ENCODE data around the gene NMNAT2. TPM values are rescaled to one million over a fixed set of nuclear protein-coding genes. Genes with fewer than 3 reads are reported as not detected.

Gene NMNAT2
- total and polyA plus RNA-seq, 9 donors = 0.49 to 2.5 (median 0.98) TPM

DNA sequence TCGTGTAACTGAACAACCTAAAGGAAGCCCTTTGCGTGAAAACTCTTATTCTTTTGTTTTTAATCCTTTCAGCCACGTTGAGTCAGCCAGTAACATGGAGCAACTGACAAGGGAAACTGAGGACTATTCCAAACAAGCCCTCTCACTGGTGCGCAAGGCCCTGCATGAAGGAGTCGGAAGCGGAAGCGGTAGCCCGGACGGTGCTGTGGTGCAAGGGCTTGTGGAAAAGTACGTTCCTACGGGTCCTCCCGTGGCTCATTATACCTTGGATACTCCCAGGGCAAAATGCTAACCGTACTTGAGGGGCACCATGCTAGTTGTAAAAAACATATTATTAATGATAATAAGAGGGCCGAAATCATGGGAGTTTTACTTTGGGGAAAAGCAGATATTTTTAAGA, 182.7 kb downstream of the NMNAT2 start:
- DNase-seq = no peak

DNA sequence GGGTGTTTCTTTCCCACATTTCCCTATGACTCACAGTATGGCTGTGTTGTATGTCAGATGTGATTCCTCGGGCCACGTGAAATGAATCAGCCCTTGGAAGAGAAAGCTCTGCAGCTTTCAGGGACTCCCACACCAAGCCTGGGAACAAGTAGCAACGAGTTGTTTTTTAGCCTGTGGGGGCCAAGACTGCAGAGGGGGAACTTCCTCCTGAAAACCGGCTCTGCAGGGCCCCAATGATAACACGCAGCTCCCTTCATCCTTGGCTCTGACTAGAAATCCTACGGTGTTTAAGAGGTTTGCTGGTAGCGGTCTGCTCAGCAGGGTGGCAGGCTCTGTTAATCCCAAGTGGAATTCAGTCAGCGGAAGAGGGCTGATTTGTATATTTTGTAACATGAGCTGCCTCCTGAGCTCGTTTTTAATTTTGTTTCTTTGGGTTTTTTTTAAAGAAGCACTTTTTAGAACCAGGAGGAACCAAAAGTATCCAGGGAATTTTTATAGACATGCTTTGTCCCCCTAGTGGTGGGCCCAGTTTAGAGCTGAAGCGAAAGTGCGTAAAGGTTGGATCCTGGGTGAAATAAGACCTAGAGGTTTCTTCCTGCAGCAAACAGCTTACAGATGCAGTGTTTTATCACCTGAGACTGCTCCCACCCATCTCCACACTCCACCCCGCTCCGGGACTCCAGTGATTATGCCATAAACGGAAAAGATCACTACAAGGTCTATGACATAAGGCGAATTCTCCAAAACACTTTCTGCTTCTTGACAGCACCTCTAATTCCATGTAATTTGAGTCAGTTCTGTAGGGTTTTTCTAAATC, 183.3 kb downstream of the NMNAT2 start:
- no peaks in the 10 kb centered on the region for H3K9me3 ChIP-seq (replicated peaks; ENCODE audit: control insufficient read depth, low read depth, low read length)
- 0% methylated on average over 3 of the region's 15 CpGs for WGBS (ENCODE audit: insufficient coverage)
- peak overlapping the region; percentile 25 for H3K4me3 ChIP-seq (ENCODE audit: low read length)
- DNase-seq = peak; percentile 98
- no peaks in the 10 kb centered on the region for H3K27me3 ChIP-seq (ENCODE audit: control insufficient read depth, insufficient read depth, low read length)
- peaks cover 24% of the 10 kb centered on the region for H3K4me1 ChIP-seq (ENCODE audit: control insufficient read depth, insufficient read depth, low read length)
- H3K27ac ChIP-seq (ENCODE audit: low read length) = peak overlapping the region; percentile 96
- H3K36me3 ChIP-seq (ENCODE audit: control insufficient read depth, insufficient read depth, low read length) = no peaks in the 10 kb centered on the region

More for the DNA sequence above, 182.7 kb downstream of the NMNAT2 start:
- 74% methylated on average over 6 of the region's 14 CpGs for WGBS (ENCODE audit: insufficient coverage)
- H3K27me3 ChIP-seq (ENCODE audit: control insufficient read depth, insufficient read depth, low read length) = no peaks in the 10 kb centered on the region
- peak overlapping the region; percentile 96 for H3K27ac ChIP-seq (ENCODE audit: low read length)
- H3K9me3 ChIP-seq (replicated peaks; ENCODE audit: control insufficient read depth, low read depth, low read length) = no peaks in the 10 kb centered on the region
- H3K36me3 ChIP-seq (ENCODE audit: control insufficient read depth, insufficient read depth, low read length) = no peaks in the 10 kb centered on the region
- peaks cover 30% of the 10 kb centered on the region for H3K4me1 ChIP-seq (ENCODE audit: control insufficient read depth, insufficient read depth, low read length)
- H3K4me3 ChIP-seq (ENCODE audit: low read length) = no peak overlapping the region

- peaks cover 20% of the 10 kb centered on the region for H3K4me1 ChIP-seq (ENCODE audit: control insufficient read depth, insufficient read depth, low read length)
- H3K4me3 ChIP-seq (ENCODE audit: low read length) = no peak overlapping the region
- H3K36me3 ChIP-seq (ENCODE audit: control insufficient read depth, insufficient read depth, low read length) = no peaks in the 10 kb centered on the region
- no peak for DNase-seq
- no peaks in the 10 kb centered on the region for H3K27me3 ChIP-seq (ENCODE audit: control insufficient read depth, insufficient read depth, low read length)
- no peak overlapping the region for H3K27ac ChIP-seq (ENCODE audit: low read length)
- no peaks in the 10 kb centered on the region for H3K9me3 ChIP-seq (replicated peaks; ENCODE audit: control insufficient read depth, low read depth, low read length)
Observed at GRCh38 chr1:183233113-183233512, 185.1 kb downstream of the NMNAT2 start.

DNA sequence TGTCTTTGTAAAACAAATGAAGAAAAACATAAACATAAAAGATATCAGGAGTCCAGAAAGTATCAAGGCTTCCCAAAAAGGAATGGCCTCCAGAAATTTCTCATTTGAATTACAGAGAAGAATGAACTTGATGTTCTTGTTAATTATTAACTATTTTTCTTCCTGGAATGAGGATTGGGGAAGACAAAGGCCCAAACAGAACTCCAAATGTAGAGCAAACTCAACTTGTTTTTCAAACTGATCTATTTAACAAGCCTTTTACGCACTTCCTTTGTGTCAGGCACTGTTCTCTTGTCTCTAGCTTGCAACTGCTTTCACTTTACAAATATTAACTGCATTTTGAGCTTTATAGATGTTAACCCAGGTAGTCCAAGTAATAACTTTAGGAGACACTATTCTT, 186.6 kb downstream of the NMNAT2 start:
- H3K27me3 ChIP-seq (ENCODE audit: control insufficient read depth, insufficient read depth, low read length) = no peaks in the 10 kb centered on the region
- no peak overlapping the region for H3K27ac ChIP-seq (ENCODE audit: low read length)
- peaks cover 30% of the 10 kb centered on the region for H3K4me1 ChIP-seq (ENCODE audit: control insufficient read depth, insufficient read depth, low read length)
- no peak for DNase-seq
- no peaks in the 10 kb centered on the region for H3K36me3 ChIP-seq (ENCODE audit: control insufficient read depth, insufficient read depth, low read length)
- no CpG with 5 or more reads among the region's 1 CpG for WGBS (ENCODE audit: insufficient coverage)
- H3K9me3 ChIP-seq (replicated peaks; ENCODE audit: control insufficient read depth, low read depth, low read length) = no peaks in the 10 kb centered on the region
- H3K4me3 ChIP-seq (ENCODE audit: low read length) = no peak overlapping the region

- no peak overlapping the region for H3K4me3 ChIP-seq (ENCODE audit: low read length)
- no peaks in the 10 kb centered on the region for H3K27me3 ChIP-seq (ENCODE audit: control insufficient read depth, insufficient read depth, low read length)
- DNase-seq = no peak
- no peaks in the 10 kb centered on the region for H3K36me3 ChIP-seq (ENCODE audit: control insufficient read depth, insufficient read depth, low read length)
- peaks cover 28% of the 10 kb centered on the region for H3K4me1 ChIP-seq (ENCODE audit: control insufficient read depth, insufficient read depth, low read length)
- H3K27ac ChIP-seq (ENCODE audit: low read length) = no peak overlapping the region
- WGBS (ENCODE audit: insufficient coverage) = no CpG with 5 or more reads among the region's 2 CpGs
- H3K9me3 ChIP-seq (replicated peaks; ENCODE audit: control insufficient read depth, low read depth, low read length) = no peaks in the 10 kb centered on the region
Observed at GRCh38 chr1:183230413-183230812, 187.8 kb downstream of the NMNAT2 start.

GRCh38 chr1:183228347-183229220, 189.6 kb downstream of the NMNAT2 start:
- H3K27me3 ChIP-seq (ENCODE audit: control insufficient read depth, insufficient read depth, low read length) = no peaks in the 10 kb centered on the region
- no peaks in the 10 kb centered on the region for H3K9me3 ChIP-seq (replicated peaks; ENCODE audit: control insufficient read depth, low read depth, low read length)
- DNase-seq = no peak
- H3K4me1 ChIP-seq (ENCODE audit: control insufficient read depth, insufficient read depth, low read length) = peaks cover 13% of the 10 kb centered on the region
- H3K36me3 ChIP-seq (ENCODE audit: control insufficient read depth, insufficient read depth, low read length) = no peaks in the 10 kb centered on the region
- H3K27ac ChIP-seq (ENCODE audit: low read length) = no peak overlapping the region
- 75% methylated on average over 12 of the region's 13 CpGs for WGBS (ENCODE audit: insufficient coverage)
- H3K4me3 ChIP-seq (ENCODE audit: low read length) = no peak overlapping the region

GRCh38 chr1:183227422-183228346, 190.5 kb downstream of the NMNAT2 start:
- H3K9me3 ChIP-seq (replicated peaks; ENCODE audit: control insufficient read depth, low read depth, low read length) = no peaks in the 10 kb centered on the region
- H3K4me3 ChIP-seq (ENCODE audit: low read length) = no peak overlapping the region
- DNase-seq = peak; percentile 33
- H3K27ac ChIP-seq (ENCODE audit: low read length) = no peak overlapping the region
- H3K4me1 ChIP-seq (ENCODE audit: control insufficient read depth, insufficient read depth, low read length) = peaks cover 13% of the 10 kb centered on the region
- no peaks in the 10 kb centered on the region for H3K36me3 ChIP-seq (ENCODE audit: control insufficient read depth, insufficient read depth, low read length)
- WGBS (ENCODE audit: insufficient coverage) = 73% methylated on average over 12 of the region's 16 CpGs
- no peaks in the 10 kb centered on the region for H3K27me3 ChIP-seq (ENCODE audit: control insufficient read depth, insufficient read depth, low read length)

GRCh38 chr1:183226963-183227362, 191.2 kb downstream of the NMNAT2 start:
- Histone ChIP-seq H3K36me3 (ENCODE audit: control insufficient read depth, insufficient read depth, low read length) (no peaks in the 10 kb centered on the region), H3K9me3 (replicated peaks; ENCODE audit: control insufficient read depth, low read depth, low read length) (no peaks in the 10 kb centered on the region), H3K27ac (ENCODE audit: low read length) (no peak overlapping the region), H3K4me3 (ENCODE audit: low read length) (no peak overlapping the region), H3K27me3 (ENCODE audit: control insufficient read depth, insufficient read depth, low read length) (no peaks in the 10 kb centered on the region), H3K4me1 (ENCODE audit: control insufficient read depth, insufficient read depth, low read length) (peaks cover 13% of the 10 kb centered on the region)
- 56% methylated on average over 4 of the region's 4 CpGs for WGBS (ENCODE audit: insufficient coverage)
- DNase-seq = no peak

- H3K4me3 ChIP-seq (ENCODE audit: low read length) = no peak overlapping the region
- H3K4me1 ChIP-seq (ENCODE audit: control insufficient read depth, insufficient read depth, low read length) = peaks cover 13% of the 10 kb centered on the region
- 83% methylated on average over 2 of the region's 4 CpGs for WGBS (ENCODE audit: insufficient coverage)
- H3K36me3 ChIP-seq (ENCODE audit: control insufficient read depth, insufficient read depth, low read length) = no peaks in the 10 kb centered on the region
- no peak overlapping the region for H3K27ac ChIP-seq (ENCODE audit: low read length)
- H3K9me3 ChIP-seq (replicated peaks; ENCODE audit: control insufficient read depth, low read depth, low read length) = no peaks in the 10 kb centered on the region
- H3K27me3 ChIP-seq (ENCODE audit: control insufficient read depth, insufficient read depth, low read length) = no peaks in the 10 kb centered on the region
- DNase-seq = no peak
Observed at GRCh38 chr1:183226361-183226760, 191.8 kb downstream of the NMNAT2 start.
